Liver (tissue), 9 donors: ENCODE measurements around the gene BCL2L1. TPM values are rescaled to one million over a fixed set of nuclear protein-coding genes. Genes with fewer than 3 reads are reported as not detected.

Source experiments
- DNase-seq: peaks from one replicate; pipeline ENCODE4 v3.0.0-alpha.2; 2017; ENCODE audit warnings: low spot score
- H3K27ac ChIP-seq, 2 donors: one replicate each; pipeline ENCODE4 v1.7.0; 2013; ENCODE audit warnings: inconsistent platforms in 2 of 2, low read length in 2 of 2, control low read depth in 1 of 2, low read depth in 1 of 2, mild to moderate bottlenecking in 1 of 2
- H3K27me3 ChIP-seq, 4 donors: one replicate each; pipeline versions ENCODE4 v1.6.1 to v1.7.0; 2013; ENCODE audit warnings: low read length in 3 of 4, inconsistent platforms in 1 of 4, mild to moderate bottlenecking in 1 of 4, moderate library complexity in 1 of 4; ENCODE audit not compliant: control insufficient read depth in 4 of 4, insufficient read depth in 4 of 4
- H3K36me3 ChIP-seq, 4 donors: one replicate each; pipeline versions ENCODE4 v1.6.1 to v1.7.0; 2013; ENCODE audit warnings: low read length in 3 of 4, mild to moderate bottlenecking in 3 of 4, low read depth in 1 of 4, moderate library complexity in 1 of 4; ENCODE audit not compliant: control insufficient read depth in 4 of 4, insufficient read depth in 3 of 4
- H3K4me1 ChIP-seq, 4 donors: one replicate each; pipeline versions ENCODE4 v1.6.1 to v1.7.0; 2013; ENCODE audit warnings: low read length in 3 of 4, mild to moderate bottlenecking in 3 of 4, moderate library complexity in 1 of 4; ENCODE audit not compliant: control insufficient read depth in 4 of 4, insufficient read depth in 4 of 4
- H3K4me3 ChIP-seq, 3 donors: one replicate each; pipeline versions ENCODE4 v1.6.1 to v1.7.0; 2013; ENCODE audit warnings: low read length in 3 of 3, control low read depth in 1 of 3, low read depth in 1 of 3, mild to moderate bottlenecking in 1 of 3
- H3K9ac ChIP-seq, 2 donors: one replicate each; pipeline ENCODE4 v1.7.0; 2013; ENCODE audit warnings: low read length in 2 of 2, mild to moderate bottlenecking in 2 of 2, moderate library complexity in 2 of 2, control low read depth in 1 of 2, low read depth in 1 of 2
- H3K9me3 ChIP-seq, 4 donors: one replicate each; pipeline versions ENCODE4 v1.6.1 to v1.7.0; 2013; ENCODE audit warnings: low read length in 3 of 4; ENCODE audit not compliant: control insufficient read depth in 4 of 4
- ATF3 ChIP-seq: IDR thresholded peaks from 2 replicates; pipeline ENCODE4 v1.6.1; 2016; ENCODE audit warnings: antibody characterized with exemption
- CTCF ChIP-seq: fragments of 150-350 bp; IDR thresholded peaks from 2 replicates; pipeline ENCODE4 v1.5.1; 2017; ENCODE audit warnings: improper control_type of control experiment, low read depth, low read length; ENCODE audit not compliant: missing input control
- EGR1 ChIP-seq, 2 donors: IDR thresholded peaks; 2 replicates each; pipeline ENCODE4 v1.6.1; 2016 to 2018; ENCODE audit warnings: antibody characterized with exemption in 2 of 2, low read depth in 2 of 2
- HNF4A ChIP-seq, 2 donors: conservative IDR thresholded peaks; 2 replicates each; pipeline ENCODE4 v1.6.1; 2016; ENCODE audit warnings: antibody characterized with exemption in 2 of 2, mild to moderate bottlenecking in 2 of 2
- HNF4G ChIP-seq: IDR thresholded peaks from 2 replicates; pipeline ENCODE4 v1.6.1; 2016; ENCODE audit warnings: antibody characterized with exemption
- MAX ChIP-seq: IDR thresholded peaks from 2 replicates; pipeline ENCODE4 v1.6.1; 2016; ENCODE audit warnings: antibody characterized with exemption
- NR2F2 ChIP-seq: IDR thresholded peaks from 2 replicates; pipeline ENCODE4 v1.6.1; 2016; ENCODE audit warnings: antibody characterized with exemption
- RAD21 ChIP-seq, 2 donors: IDR thresholded peaks; 2 replicates each; pipeline ENCODE4 v1.6.1; 2016; ENCODE audit warnings: antibody characterized with exemption in 2 of 2, mild to moderate bottlenecking in 2 of 2
- REST ChIP-seq: IDR thresholded peaks from 2 replicates; pipeline ENCODE4 v1.6.1; 2016; ENCODE audit warnings: antibody characterized with exemption, mild to moderate bottlenecking
- RXRA ChIP-seq, 2 donors: IDR thresholded peaks; 2 replicates each; pipeline ENCODE4 v1.6.1; 2017 to 2018; ENCODE audit warnings: antibody characterized with exemption in 2 of 2, mild to moderate bottlenecking in 1 of 2
- SP1 ChIP-seq: IDR thresholded peaks from 2 replicates; pipeline ENCODE4 v1.6.1; 2018; ENCODE audit warnings: antibody characterized with exemption, mild to moderate bottlenecking
- TAF1 ChIP-seq: conservative IDR thresholded peaks from 2 replicates; pipeline ENCODE4 v1.6.1; 2016; ENCODE audit warnings: antibody characterized with exemption, mild to moderate bottlenecking
- YY1 ChIP-seq: IDR thresholded peaks from 2 replicates; pipeline ENCODE4 v1.6.1; 2016; ENCODE audit warnings: antibody characterized with exemption, mild to moderate bottlenecking
- ZBTB33 ChIP-seq: IDR thresholded peaks from 2 replicates; pipeline ENCODE4 v1.6.1; 2016; ENCODE audit warnings: antibody characterized with exemption
- WGBS: extraction: QIAGEN DNeasy Blood & Tissue Kit; methylation state at CpG from one replicate; pipeline ENCODE4 v1.1.7; 2013; 5-methylcytosine and 5-hydroxymethylcytosine counted together
- polyA plus RNA-seq, 2 donors: library from polyadenylated mRNA; stranded (reverse) in 1 of 2; unstranded in 1 of 2; fragments of 200-250 nt in 1 of 2; fragments of >200 nt in 1 of 2; fragmentation: Nextera tagmentation in 1 of 2; extraction: Ambion mirVana in 1 of 2; gene quantifications; one replicate each; pipeline versions ENCODE4 v1.2.1 to v1.2.3, GENCODE V29; 2013 to 2015
- total RNA-seq, 2 donors: library from RNA; depleted of rRNA; stranded (reverse); fragments of >200 nt; gene quantifications; one replicate each; pipeline ENCODE4 v1.2.3, GENCODE V29; 2014
- donor health status: healthy.
- donor health status: healthy.
- donor health status: healthy.
- donor health status: healthy.
- donor health status: healthy.

BCL2L1 gene
- total and polyA plus RNA-seq, 4 donors, result 29.7 to 124 (median 46.0) TPM

- H3K27ac ChIP-seq, result no peak overlapping the region
- no peaks in the 10 kb centered on the region for H3K36me3 ChIP-seq
- no peaks in the 10 kb centered on the region for H3K27me3 ChIP-seq
- DNase-seq, result no peak
- no peaks in the 10 kb centered on the region for H3K4me1 ChIP-seq
- no peak overlapping the region for H3K4me3 ChIP-seq
- H3K9ac ChIP-seq, result no peak overlapping the region
- no peaks in the 10 kb centered on the region for H3K9me3 ChIP-seq
- 96% methylated on average over 2 of the region's 2 CpGs for WGBS
- TF ChIP-seq EGR1 (IDR thresholded peaks at IDR 0.05; ENCODE audit: low read depth in 2 of 2) (no peak), RXRA (IDR thresholded peaks at IDR 0.05) (no peak), MAX (no peak), TAF1 (no peak), YY1 (no peak), CTCF (no peak), HNF4G (no peak)
Measured at GRCh38 chr20:31764641-31765305, 42.1 kb upstream of the BCL2L1 start.

- Histone ChIP-seq H3K4me1 (peaks cover 0 to 4% (median 2%) of the 10 kb centered on the region in 4 donors), H3K9ac (no peak overlapping the region), H3K9me3 (no peaks in the 10 kb centered on the region), H3K27me3 (no peaks in the 10 kb centered on the region), H3K4me3 (no peak overlapping the region), H3K36me3 (no peaks in the 10 kb centered on the region), H3K27ac (no peak overlapping the region)
- WGBS, result 97% methylated on average over 6 of the region's 6 CpGs
- DNase-seq, result no peak
- TF ChIP-seq NR2F2 (no peak), HNF4G (no peak), RAD21 (IDR thresholded peaks at IDR 0.05) (no peak), EGR1 (IDR thresholded peaks at IDR 0.05; ENCODE audit: low read depth in 2 of 2) (no peak), RXRA (IDR thresholded peaks at IDR 0.05) (no peak), HNF4A (conservative IDR thresholded peaks at IDR 0.05) (no peak), ZBTB33 (no peak), ATF3 (no peak), REST (no peak), SP1 (no peak), TAF1 (no peak), MAX (no peak)
Measured at GRCh38 chr20:31760519-31761240, 38.0 kb upstream of the BCL2L1 start.
